GM23338 (cell line): ENCODE measurements around the gene RNF186. TPM values are rescaled to one million over a fixed set of nuclear protein-coding genes. Genes with fewer than 3 reads are reported as not detected.

ENCODE experiments used
- ATAC-seq: fragments of 200-7000 bp; cut with Tn5 transposase; 3 replicates; pipeline ENCODE4 v1.9.1; 2020
- DNase-seq: peaks from one replicate; pipeline ENCODE4 v3.0.0-alpha.2; 2015; ENCODE audit warnings: low spot score
- H2AFZ ChIP-seq: fragments of 200-600 bp; sonication (generic); 2 replicates; pipeline ENCODE4 v1.8.0; 2016; ENCODE audit warnings: antibody characterized with exemption, mild to moderate bottlenecking, moderate library complexity
- H3F3A ChIP-seq: fragments of 200-600 bp; sonication (generic); replicated peaks from 2 replicates; pipeline ENCODE4 v1.8.0; 2017; ENCODE audit warnings: antibody characterized with exemption, mixed run types, low read depth
- H3K27ac ChIP-seq: fragments of 200-600 bp; sonication (generic); 2 replicates; pipeline ENCODE4 v1.6.1; 2016; ENCODE audit warnings: low read depth
- H3K27me3 ChIP-seq: fragments of 200-600 bp; sonication (generic); 2 replicates; pipeline ENCODE4 v1.8.0; 2016; ENCODE audit warnings: mild to moderate bottlenecking, mixed run types, moderate library complexity; ENCODE audit not compliant: insufficient read depth
- H3K36me3 ChIP-seq: fragments of 200-600 bp; sonication (generic); 2 replicates; pipeline ENCODE4 v1.8.0; 2016; ENCODE audit warnings: mild to moderate bottlenecking; ENCODE audit not compliant: insufficient read depth
- H3K4me1 ChIP-seq: fragments of 200-600 bp; sonication (generic); 2 replicates; pipeline ENCODE4 v1.8.0; 2016; ENCODE audit warnings: mild to moderate bottlenecking, moderate library complexity; ENCODE audit not compliant: insufficient read depth
- H3K4me2 ChIP-seq: fragments of 200-600 bp; sonication (generic); 2 replicates; pipeline ENCODE4 v1.7.1; 2017; ENCODE audit warnings: mixed run types
- H3K4me3 ChIP-seq: fragments of 200-600 bp; sonication (generic); 2 replicates; pipeline ENCODE4 v1.6.1; 2016; ENCODE audit warnings: mixed run types
- H3K79me2 ChIP-seq: fragments of 200-600 bp; sonication (generic); replicated peaks from 2 replicates; pipeline ENCODE4 v1.8.0; 2017; ENCODE audit warnings: mild to moderate bottlenecking; ENCODE audit not compliant: insufficient read depth
- H3K9me2 ChIP-seq: fragments of 200-600 bp; sonication (generic); 2 replicates; pipeline ENCODE4 v1.8.0; 2017; ENCODE audit not compliant: insufficient read depth
- H4K20me1 ChIP-seq: fragments of 200-600 bp; sonication (generic); replicated peaks from 2 replicates; pipeline ENCODE4 v1.8.0; 2017; ENCODE audit warnings: mild to moderate bottlenecking; ENCODE audit not compliant: insufficient read depth
- H3K27ac Mint-ChIP-seq: 2 replicates; pipeline ENCODE4 v1.8.0; 2020; ENCODE audit warnings: inconsistent platforms, mild to moderate bottlenecking, moderate library complexity, mixed read lengths
- H3K27me3 Mint-ChIP-seq: 3 replicates; pipeline ENCODE4 v1.8.0; 2022; ENCODE audit warnings: low read depth, mild to moderate bottlenecking, moderate library complexity, mixed read lengths, inconsistent platforms; ENCODE audit not compliant: insufficient read depth, poor library complexity
- H3K36me3 Mint-ChIP-seq: 3 replicates; pipeline ENCODE4 v1.8.0; 2021; ENCODE audit warnings: low read depth, mild to moderate bottlenecking, inconsistent platforms, moderate library complexity, mixed read lengths
- H3K4me1 Mint-ChIP-seq: 3 replicates; pipeline ENCODE4 v1.8.0; 2020; ENCODE audit warnings: mild to moderate bottlenecking, inconsistent platforms, mixed read lengths
- H3K4me3 Mint-ChIP-seq: 3 replicates; pipeline ENCODE4 v1.8.0; 2021; ENCODE audit warnings: moderate library complexity, mild to moderate bottlenecking, inconsistent platforms, mixed read lengths
- H3K9me3 Mint-ChIP-seq: 3 replicates; pipeline ENCODE4 v1.8.0; 2020; ENCODE audit warnings: moderate library complexity, mild to moderate bottlenecking, inconsistent platforms, mixed read lengths
- CREB1 ChIP-seq: fragments of 250-450 bp; sonication (Bioruptor Pico); IDR thresholded peaks from 2 replicates; pipeline ENCODE4 v1.5.0; 2020; ENCODE audit warnings: low read depth, mild to moderate bottlenecking, moderate library complexity
- EZH2 ChIP-seq: fragments of 200-600 bp; sonication (generic); IDR thresholded peaks from one replicate; pipeline ENCODE4 v1.8.0; 2017; ENCODE audit warnings: antibody characterized with exemption, mild to moderate bottlenecking, low read depth; ENCODE audit not compliant: unreplicated experiment
- EZH2phosphoT487 ChIP-seq: fragments of 200-600 bp; sonication (generic); IDR thresholded peaks from one replicate; pipeline ENCODE4 v1.8.1; 2018; ENCODE audit warnings: antibody characterized with exemption; ENCODE audit not compliant: unreplicated experiment
- JUNB ChIP-seq: IDR thresholded peaks from one replicate; pipeline ENCODE4 v1.6.1; 2016; ENCODE audit warnings: antibody characterized with exemption; ENCODE audit not compliant: unreplicated experiment
- NANOG ChIP-seq: IDR thresholded peaks from 2 replicates; pipeline ENCODE4 v1.6.1; 2016; ENCODE audit warnings: antibody characterized with exemption, borderline replicate concordance
- POLR2AphosphoS5 ChIP-seq: IDR thresholded peaks from 2 replicates; pipeline ENCODE4 v1.6.1; 2016; ENCODE audit warnings: antibody characterized with exemption, low read depth
- STAT1 ChIP-seq: IDR thresholded peaks from one replicate; pipeline ENCODE4 v1.6.1; 2016; ENCODE audit warnings: antibody characterized with exemption; ENCODE audit not compliant: unreplicated experiment
- ZNF114 ChIP-seq: fragments of 250-450 bp; sonication (Bioruptor Pico); IDR thresholded peaks from 2 replicates; pipeline ENCODE4 v1.5.0; 2020; ENCODE audit warnings: mild to moderate bottlenecking, moderate library complexity
- ZNF331 ChIP-seq: fragments of 250-450 bp; sonication (Bioruptor Pico); IDR thresholded peaks from 2 replicates; pipeline ENCODE4 v1.5.0; 2020; ENCODE audit warnings: low read depth, mild to moderate bottlenecking, moderate library complexity
- polyA plus RNA-seq: library from polyadenylated mRNA; unstranded; fragments of >200 nt; fragmentation: Nextera tagmentation; extraction: Ambion mirVana; gene quantifications from 2 replicates; pipeline ENCODE4 v1.2.1, GENCODE V29; 2016
- total RNA-seq: library from RNA; depleted of rRNA; stranded (reverse); fragments of >200 nt; shearing (Covaris generic); gene quantifications from 2 replicates; pipeline ENCODE4 v1.2.3, GENCODE V29; 2014
- TF ChIP-seq, protein P1 (sequence below): IDR thresholded peaks from 2 replicates; pipeline ENCODE4 v1.6.1; 2016; ENCODE audit warnings: antibody characterized with exemption
- TF ChIP-seq, protein P2 (sequence below), 2 experiments: fragments of 200-600 bp in 1 of 2; sonication (generic) in 1 of 2; conservative IDR thresholded peaks; 2 replicates each; pipeline versions ENCODE4 v1.5.1 to v1.6.1; 2016 to 2017; ENCODE audit warnings: antibody characterized with exemption in 2 of 2, low read depth in 2 of 2, mild to moderate bottlenecking in 2 of 2, moderate library complexity in 1 of 2
- TF ChIP-seq, protein P3 (sequence below): IDR thresholded peaks from one replicate; pipeline ENCODE4 v1.6.1; 2018; ENCODE audit warnings: antibody characterized with exemption; ENCODE audit not compliant: unreplicated experiment
- TF ChIP-seq, protein P4 (sequence below): fragments of 250-450 bp; sonication (Bioruptor Pico); IDR thresholded peaks from 2 replicates; pipeline ENCODE4 v1.5.0; 2020; ENCODE audit warnings: mild to moderate bottlenecking, moderate library complexity

RNF186 gene
- total and polyA plus RNA-seq, 2 experiments from 2014 or later: not detected

DNA sequence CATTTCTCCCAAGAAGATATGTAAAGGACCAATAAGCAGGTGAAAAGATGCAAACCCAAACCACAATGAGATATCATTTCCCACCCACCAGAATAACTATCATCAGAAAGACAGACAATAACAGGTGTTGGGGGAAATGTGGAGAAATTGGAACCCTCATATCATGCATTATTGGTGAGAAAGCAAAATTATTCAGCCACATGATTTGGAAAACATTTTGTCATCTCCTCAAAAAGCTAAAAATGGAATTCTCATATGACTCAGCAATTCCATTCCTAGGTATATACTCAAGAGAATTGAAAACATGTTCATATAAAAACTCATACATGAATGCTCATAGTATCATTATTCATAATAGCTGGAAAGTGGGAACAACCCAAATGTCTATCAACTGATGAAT, 25.1 kb upstream of the RNF186 start:
- Mint-ChIP-seq H3K9me3 (no peaks in the 10 kb centered on the region), H3K27ac (no peak overlapping the region), H3K4me3 (no peak overlapping the region), H3K27me3 (no peaks in the 10 kb centered on the region), H3K36me3 (no peaks in the 10 kb centered on the region), H3K4me1 (peaks cover 5% of the 10 kb centered on the region)
- Histone ChIP-seq H3K4me3 (no peak overlapping the region), H3K4me2 (no peak overlapping the region), H3K4me1 (no peaks in the 10 kb centered on the region), H3K27me3 (no peaks in the 10 kb centered on the region), H3F3A (no peaks in the 10 kb centered on the region), H2AFZ (no peak overlapping the region), H4K20me1 (no peaks in the 10 kb centered on the region), H3K9me2 (no peaks in the 10 kb centered on the region), H3K79me2 (no peaks in the 10 kb centered on the region), H3K27ac (no peak overlapping the region), H3K36me3 (no peaks in the 10 kb centered on the region)
- TF ChIP-seq STAT1 (no peak), EZH2 (no peak), ZNF331 (no peak), POLR2AphosphoS5 (no peak), CREB1 (CRISPR knock-in tag) (no peak), JUNB (no peak), NANOG (no peak), EZH2phosphoT487 (no peak), ZNF114 (CRISPR knock-in tag) (no peak)
- TF ChIP-seq, protein P1, sequence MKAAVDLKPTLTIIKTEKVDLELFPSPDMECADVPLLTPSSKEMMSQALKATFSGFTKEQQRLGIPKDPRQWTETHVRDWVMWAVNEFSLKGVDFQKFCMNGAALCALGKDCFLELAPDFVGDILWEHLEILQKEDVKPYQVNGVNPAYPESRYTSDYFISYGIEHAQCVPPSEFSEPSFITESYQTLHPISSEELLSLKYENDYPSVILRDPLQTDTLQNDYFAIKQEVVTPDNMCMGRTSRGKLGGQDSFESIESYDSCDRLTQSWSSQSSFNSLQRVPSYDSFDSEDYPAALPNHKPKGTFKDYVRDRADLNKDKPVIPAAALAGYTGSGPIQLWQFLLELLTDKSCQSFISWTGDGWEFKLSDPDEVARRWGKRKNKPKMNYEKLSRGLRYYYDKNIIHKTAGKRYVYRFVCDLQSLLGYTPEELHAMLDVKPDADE: no peak
- TF ChIP-seq, protein P2, sequence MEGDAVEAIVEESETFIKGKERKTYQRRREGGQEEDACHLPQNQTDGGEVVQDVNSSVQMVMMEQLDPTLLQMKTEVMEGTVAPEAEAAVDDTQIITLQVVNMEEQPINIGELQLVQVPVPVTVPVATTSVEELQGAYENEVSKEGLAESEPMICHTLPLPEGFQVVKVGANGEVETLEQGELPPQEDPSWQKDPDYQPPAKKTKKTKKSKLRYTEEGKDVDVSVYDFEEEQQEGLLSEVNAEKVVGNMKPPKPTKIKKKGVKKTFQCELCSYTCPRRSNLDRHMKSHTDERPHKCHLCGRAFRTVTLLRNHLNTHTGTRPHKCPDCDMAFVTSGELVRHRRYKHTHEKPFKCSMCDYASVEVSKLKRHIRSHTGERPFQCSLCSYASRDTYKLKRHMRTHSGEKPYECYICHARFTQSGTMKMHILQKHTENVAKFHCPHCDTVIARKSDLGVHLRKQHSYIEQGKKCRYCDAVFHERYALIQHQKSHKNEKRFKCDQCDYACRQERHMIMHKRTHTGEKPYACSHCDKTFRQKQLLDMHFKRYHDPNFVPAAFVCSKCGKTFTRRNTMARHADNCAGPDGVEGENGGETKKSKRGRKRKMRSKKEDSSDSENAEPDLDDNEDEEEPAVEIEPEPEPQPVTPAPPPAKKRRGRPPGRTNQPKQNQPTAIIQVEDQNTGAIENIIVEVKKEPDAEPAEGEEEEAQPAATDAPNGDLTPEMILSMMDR (conservative IDR thresholded peaks at IDR 0.05; ENCODE audit: low read depth in 2 of 2): no peak
- TF ChIP-seq, protein P3, sequence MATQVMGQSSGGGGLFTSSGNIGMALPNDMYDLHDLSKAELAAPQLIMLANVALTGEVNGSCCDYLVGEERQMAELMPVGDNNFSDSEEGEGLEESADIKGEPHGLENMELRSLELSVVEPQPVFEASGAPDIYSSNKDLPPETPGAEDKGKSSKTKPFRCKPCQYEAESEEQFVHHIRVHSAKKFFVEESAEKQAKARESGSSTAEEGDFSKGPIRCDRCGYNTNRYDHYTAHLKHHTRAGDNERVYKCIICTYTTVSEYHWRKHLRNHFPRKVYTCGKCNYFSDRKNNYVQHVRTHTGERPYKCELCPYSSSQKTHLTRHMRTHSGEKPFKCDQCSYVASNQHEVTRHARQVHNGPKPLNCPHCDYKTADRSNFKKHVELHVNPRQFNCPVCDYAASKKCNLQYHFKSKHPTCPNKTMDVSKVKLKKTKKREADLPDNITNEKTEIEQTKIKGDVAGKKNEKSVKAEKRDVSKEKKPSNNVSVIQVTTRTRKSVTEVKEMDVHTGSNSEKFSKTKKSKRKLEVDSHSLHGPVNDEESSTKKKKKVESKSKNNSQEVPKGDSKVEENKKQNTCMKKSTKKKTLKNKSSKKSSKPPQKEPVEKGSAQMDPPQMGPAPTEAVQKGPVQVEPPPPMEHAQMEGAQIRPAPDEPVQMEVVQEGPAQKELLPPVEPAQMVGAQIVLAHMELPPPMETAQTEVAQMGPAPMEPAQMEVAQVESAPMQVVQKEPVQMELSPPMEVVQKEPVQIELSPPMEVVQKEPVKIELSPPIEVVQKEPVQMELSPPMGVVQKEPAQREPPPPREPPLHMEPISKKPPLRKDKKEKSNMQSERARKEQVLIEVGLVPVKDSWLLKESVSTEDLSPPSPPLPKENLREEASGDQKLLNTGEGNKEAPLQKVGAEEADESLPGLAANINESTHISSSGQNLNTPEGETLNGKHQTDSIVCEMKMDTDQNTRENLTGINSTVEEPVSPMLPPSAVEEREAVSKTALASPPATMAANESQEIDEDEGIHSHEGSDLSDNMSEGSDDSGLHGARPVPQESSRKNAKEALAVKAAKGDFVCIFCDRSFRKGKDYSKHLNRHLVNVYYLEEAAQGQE: no peak
- TF ChIP-seq, protein P4, sequence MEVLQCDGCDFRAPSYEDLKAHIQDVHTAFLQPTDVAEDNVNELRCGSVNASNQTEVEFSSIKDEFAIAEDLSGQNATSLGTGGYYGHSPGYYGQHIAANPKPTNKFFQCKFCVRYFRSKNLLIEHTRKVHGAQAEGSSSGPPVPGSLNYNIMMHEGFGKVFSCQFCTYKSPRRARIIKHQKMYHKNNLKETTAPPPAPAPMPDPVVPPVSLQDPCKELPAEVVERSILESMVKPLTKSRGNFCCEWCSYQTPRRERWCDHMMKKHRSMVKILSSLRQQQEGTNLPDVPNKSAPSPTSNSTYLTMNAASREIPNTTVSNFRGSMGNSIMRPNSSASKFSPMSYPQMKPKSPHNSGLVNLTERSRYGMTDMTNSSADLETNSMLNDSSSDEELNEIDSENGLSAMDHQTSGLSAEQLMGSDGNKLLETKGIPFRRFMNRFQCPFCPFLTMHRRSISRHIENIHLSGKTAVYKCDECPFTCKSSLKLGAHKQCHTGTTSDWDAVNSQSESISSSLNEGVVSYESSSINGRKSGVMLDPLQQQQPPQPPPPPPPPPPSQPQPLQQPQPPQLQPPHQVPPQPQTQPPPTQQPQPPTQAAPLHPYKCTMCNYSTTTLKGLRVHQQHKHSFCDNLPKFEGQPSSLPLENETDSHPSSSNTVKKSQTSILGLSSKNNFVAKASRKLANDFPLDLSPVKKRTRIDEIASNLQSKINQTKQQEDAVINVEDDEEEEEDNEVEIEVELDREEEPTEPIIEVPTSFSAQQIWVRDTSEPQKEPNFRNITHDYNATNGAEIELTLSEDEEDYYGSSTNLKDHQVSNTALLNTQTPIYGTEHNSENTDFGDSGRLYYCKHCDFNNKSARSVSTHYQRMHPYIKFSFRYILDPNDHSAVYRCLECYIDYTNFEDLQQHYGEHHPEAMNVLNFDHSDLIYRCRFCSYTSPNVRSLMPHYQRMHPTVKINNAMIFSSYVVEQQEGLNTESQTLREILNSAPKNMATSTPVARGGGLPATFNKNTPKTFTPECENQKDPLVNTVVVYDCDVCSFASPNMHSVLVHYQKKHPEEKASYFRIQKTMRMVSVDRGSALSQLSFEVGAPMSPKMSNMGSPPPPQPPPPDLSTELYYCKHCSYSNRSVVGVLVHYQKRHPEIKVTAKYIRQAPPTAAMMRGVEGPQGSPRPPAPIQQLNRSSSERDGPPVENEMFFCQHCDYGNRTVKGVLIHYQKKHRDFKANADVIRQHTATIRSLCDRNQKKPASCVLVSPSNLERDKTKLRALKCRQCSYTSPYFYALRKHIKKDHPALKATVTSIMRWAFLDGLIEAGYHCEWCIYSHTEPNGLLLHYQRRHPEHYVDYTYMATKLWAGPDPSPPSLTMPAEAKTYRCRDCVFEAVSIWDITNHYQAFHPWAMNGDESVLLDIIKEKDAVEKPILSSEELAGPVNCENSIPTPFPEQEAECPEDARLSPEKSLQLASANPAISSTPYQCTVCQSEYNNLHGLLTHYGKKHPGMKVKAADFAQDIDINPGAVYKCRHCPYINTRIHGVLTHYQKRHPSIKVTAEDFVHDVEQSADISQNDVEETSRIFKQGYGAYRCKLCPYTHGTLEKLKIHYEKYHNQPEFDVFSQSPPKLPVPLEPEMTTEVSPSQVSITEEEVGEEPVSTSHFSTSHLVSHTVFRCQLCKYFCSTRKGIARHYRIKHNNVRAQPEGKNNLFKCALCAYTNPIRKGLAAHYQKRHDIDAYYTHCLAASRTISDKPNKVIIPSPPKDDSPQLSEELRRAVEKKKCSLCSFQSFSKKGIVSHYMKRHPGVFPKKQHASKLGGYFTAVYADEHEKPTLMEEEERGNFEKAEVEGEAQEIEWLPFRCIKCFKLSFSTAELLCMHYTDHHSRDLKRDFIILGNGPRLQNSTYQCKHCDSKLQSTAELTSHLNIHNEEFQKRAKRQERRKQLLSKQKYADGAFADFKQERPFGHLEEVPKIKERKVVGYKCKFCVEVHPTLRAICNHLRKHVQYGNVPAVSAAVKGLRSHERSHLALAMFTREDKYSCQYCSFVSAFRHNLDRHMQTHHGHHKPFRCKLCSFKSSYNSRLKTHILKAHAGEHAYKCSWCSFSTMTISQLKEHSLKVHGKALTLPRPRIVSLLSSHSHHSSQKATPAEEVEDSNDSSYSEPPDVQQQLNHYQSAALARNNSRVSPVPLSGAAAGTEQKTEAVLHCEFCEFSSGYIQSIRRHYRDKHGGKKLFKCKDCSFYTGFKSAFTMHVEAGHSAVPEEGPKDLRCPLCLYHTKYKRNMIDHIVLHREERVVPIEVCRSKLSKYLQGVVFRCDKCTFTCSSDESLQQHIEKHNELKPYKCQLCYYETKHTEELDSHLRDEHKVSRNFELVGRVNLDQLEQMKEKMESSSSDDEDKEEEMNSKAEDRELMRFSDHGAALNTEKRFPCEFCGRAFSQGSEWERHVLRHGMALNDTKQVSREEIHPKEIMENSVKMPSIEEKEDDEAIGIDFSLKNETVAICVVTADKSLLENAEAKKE (CRISPR knock-in tag): no peak
- no peak for ATAC-seq
- DNase-seq: no peak
